HEK293 (cell line): ENCODE measurements around the gene PARD6G.

ENCODE experiments used
- CTCF ChIA-PET: fragments of 350-600 bp; formaldehyde crosslinking; extraction: SDS; loops from one replicate; lab custom pipeline; 2021; ENCODE audit warnings: antibody characterized with exemption; lab: Yijun Ruan, JAX
- POLR2A ChIA-PET: fragments of 300-600 bp; formaldehyde crosslinking; extraction: SDS; loops from one replicate; lab custom pipeline; 2020; ENCODE audit warnings: antibody characterized with exemption, inconsistent platforms; lab: Yijun Ruan, JAX
- H3K27ac ChIP-seq: fragments of 200-500 bp; sonication (Bioruptor generic); 2 replicates; pipeline ENCODE4 v1.5.1; 2014; ENCODE audit warnings: low read depth, low read length, control low read depth, inconsistent platforms; ENCODE audit errors: extremely low read depth
- H3K36me3 ChIP-seq, 2 experiments: fragments of 200-500 bp in 1 of 2; sonication (Bioruptor generic) in 1 of 2; 1 replicate in 1 of 2; 2 replicates in 1 of 2; pipeline ENCODE4 v1.5.1; 2014 to 2017; ENCODE audit warnings: inconsistent platforms in 2 of 2, low read length in 2 of 2; ENCODE audit not compliant: control insufficient read depth in 2 of 2, insufficient read depth in 1 of 2
- H3K4me1 ChIP-seq: fragments of 200-500 bp; sonication (Bioruptor generic); 2 replicates; pipeline ENCODE4 v1.5.1; 2014; ENCODE audit warnings: mild to moderate bottlenecking, low read length, inconsistent platforms; ENCODE audit not compliant: control insufficient read depth, insufficient read depth
- H3K4me3 ChIP-seq: 2 replicates; pipeline ENCODE4 v1.5.1; 2011; ENCODE audit warnings: low read depth, mild to moderate bottlenecking, control low read depth, low read length, moderate library complexity
- H3K9me3 ChIP-seq: fragments of 200-500 bp; sonication (Bioruptor generic); 2 replicates; pipeline ENCODE4 v1.5.1; 2014; ENCODE audit warnings: low read depth, low read length, inconsistent platforms; ENCODE audit not compliant: control insufficient read depth, insufficient read depth
- KLF1 ChIP-seq: fragments of 450-650 bp; formaldehyde crosslinking; IDR thresholded peaks from 2 replicates; pipeline ENCODE4 v1.5.1; 2016; ENCODE audit warnings: missing biosample characterization, missing genetic modification characterization
- MYNN ChIP-seq: fragments of 450-650 bp; formaldehyde crosslinking; IDR thresholded peaks from 2 replicates; pipeline ENCODE4 v1.5.1; 2016; ENCODE audit warnings: missing biosample characterization, missing genetic modification characterization, borderline replicate concordance
- PATZ1 ChIP-seq: fragments of 450-650 bp; formaldehyde crosslinking; IDR thresholded peaks from 2 replicates; pipeline ENCODE4 v1.5.1; 2016; ENCODE audit warnings: missing biosample characterization, missing genetic modification characterization
- SCRT2 ChIP-seq: fragments of 450-650 bp; formaldehyde crosslinking; IDR thresholded peaks from 2 replicates; pipeline ENCODE4 v1.5.1; 2016; ENCODE audit warnings: missing biosample characterization, missing genetic modification characterization
- ZNF248 ChIP-seq: fragments of 450-650 bp; formaldehyde crosslinking; IDR thresholded peaks from 2 replicates; pipeline ENCODE4 v1.5.1; 2017; ENCODE audit warnings: missing biosample characterization, missing genetic modification characterization
- ZNF280D ChIP-seq: fragments of 450-650 bp; formaldehyde crosslinking; IDR thresholded peaks from 2 replicates; pipeline ENCODE4 v1.5.1; 2016; ENCODE audit warnings: missing biosample characterization, missing genetic modification characterization
- ZNF311 ChIP-seq: fragments of 450-650 bp; formaldehyde crosslinking; IDR thresholded peaks from 2 replicates; pipeline ENCODE4 v1.5.1; 2017; ENCODE audit warnings: missing biosample characterization, missing genetic modification characterization, borderline replicate concordance
- ZNF37A ChIP-seq: fragments of 450-650 bp; IDR thresholded peaks from 2 replicates; pipeline ENCODE4 v1.5.1; 2018; ENCODE audit warnings: missing biosample characterization, missing genetic modification characterization
- ZNF398 ChIP-seq: fragments of 450-650 bp; formaldehyde crosslinking; IDR thresholded peaks from 2 replicates; pipeline ENCODE4 v1.5.1; 2017; ENCODE audit warnings: missing biosample characterization, missing genetic modification characterization
- ZNF426 ChIP-seq: fragments of 450-650 bp; formaldehyde crosslinking; IDR thresholded peaks from 2 replicates; pipeline ENCODE4 v1.5.1; 2017; ENCODE audit warnings: missing biosample characterization, missing genetic modification characterization, mild to moderate bottlenecking, inconsistent platforms, moderate library complexity
- ZNF473 ChIP-seq: fragments of 450-650 bp; formaldehyde crosslinking; IDR thresholded peaks from 2 replicates; pipeline ENCODE4 v1.5.1; 2017; ENCODE audit warnings: missing biosample characterization, missing genetic modification characterization
- ZNF518A ChIP-seq: fragments of 450-650 bp; formaldehyde crosslinking; conservative IDR thresholded peaks from 2 replicates; pipeline ENCODE4 v1.5.1; 2016; ENCODE audit warnings: low read depth, missing biosample characterization, missing genetic modification characterization
- ZNF521 ChIP-seq: fragments of 450-650 bp; formaldehyde crosslinking; IDR thresholded peaks from 2 replicates; pipeline ENCODE4 v1.5.1; 2017; ENCODE audit warnings: missing biosample characterization, mild to moderate bottlenecking, missing genetic modification characterization
- ZNF580 ChIP-seq: fragments of 450-650 bp; formaldehyde crosslinking; IDR thresholded peaks from 2 replicates; pipeline ENCODE4 v1.5.1; 2016; ENCODE audit warnings: missing biosample characterization, missing genetic modification characterization
- ZNF585B ChIP-seq: fragments of 450-650 bp; formaldehyde crosslinking; IDR thresholded peaks from 2 replicates; pipeline ENCODE4 v1.5.1; 2016; ENCODE audit warnings: missing biosample characterization, missing genetic modification characterization
- ZNF692 ChIP-seq: fragments of 450-650 bp; formaldehyde crosslinking; IDR thresholded peaks from 2 replicates; pipeline ENCODE4 v1.5.1; 2016; ENCODE audit warnings: missing biosample characterization, missing genetic modification characterization
- ZNF704 ChIP-seq: fragments of 450-650 bp; formaldehyde crosslinking; IDR thresholded peaks from 2 replicates; pipeline ENCODE4 v1.5.1; 2016; ENCODE audit warnings: missing biosample characterization, missing genetic modification characterization
- ZNF707 ChIP-seq: fragments of 450-650 bp; formaldehyde crosslinking; IDR thresholded peaks from 2 replicates; pipeline ENCODE4 v1.5.1; 2016; ENCODE audit warnings: missing biosample characterization, missing genetic modification characterization

PARD6G gene

GRCh38 chr18:80182855-80183254 is 64.5 kb downstream of the PARD6G start (continued):
- TF ChIP-seq ZNF692 (tag by site-specific recombination), result no peak
- no peak for TF ChIP-seq ZNF473
- no peak for TF ChIP-seq ZNF580 (tag by site-specific recombination)
- no peak for TF ChIP-seq ZNF518A (tag by site-specific recombination)
- TF ChIP-seq ZNF280D (tag by site-specific recombination), result no peak
- no peak for TF ChIP-seq KLF1 (tag by site-specific recombination)
- no peak for TF ChIP-seq ZNF248 (tag by site-specific recombination)
- TF ChIP-seq ZNF585B (tag by site-specific recombination), result no peak

- CTCF ChIA-PET, result interaction anchor here (0.6 to 2.5 kb wide), 7 partner anchors 9 to 310 kb away, joined by 3 to 8 read pairs (median 5); no protein-coding TSS in a partner anchor
- no peaks in the 10 kb centered on the region for H3K9me3 ChIP-seq
- no peak overlapping the region for H3K4me3 ChIP-seq
- H3K4me1 ChIP-seq, result no peaks in the 10 kb centered on the region
- H3K36me3 ChIP-seq, result no peaks in the 10 kb centered on the region
- POLR2A ChIA-PET, result no interaction called here
- TF ChIP-seq ZNF311 (tag by site-specific recombination), result no peak
- TF ChIP-seq ZNF248 (tag by site-specific recombination), result no peak
- TF ChIP-seq ZNF37A (tag by site-specific recombination), result no peak
- TF ChIP-seq ZNF707 (tag by site-specific recombination), result no peak
- no peak for TF ChIP-seq ZNF426 (tag by site-specific recombination)
- TF ChIP-seq ZNF398 (tag by site-specific recombination), result no peak
- no peak for TF ChIP-seq ZNF521
- no peak for TF ChIP-seq SCRT2
- TF ChIP-seq PATZ1 (tag by site-specific recombination), result no peak
- no peak for TF ChIP-seq KLF1 (tag by site-specific recombination)
- no peak for TF ChIP-seq MYNN
- TF ChIP-seq ZNF704 (tag by site-specific recombination), result no peak
- H3K27ac ChIP-seq, result no peak overlapping the region
These were observed 65.5 kb downstream of the PARD6G start for GRCh38 chr18:80181642-80182461.
